GDM1 (cell line): Measurements from ENCODE around the gene CMTM7.

ENCODE experiments used
- DNase-seq: peaks from one replicate; lab custom pipeline; 2025; lab: John Stamatoyannopoulos, UW

CMTM7 gene

DNA sequence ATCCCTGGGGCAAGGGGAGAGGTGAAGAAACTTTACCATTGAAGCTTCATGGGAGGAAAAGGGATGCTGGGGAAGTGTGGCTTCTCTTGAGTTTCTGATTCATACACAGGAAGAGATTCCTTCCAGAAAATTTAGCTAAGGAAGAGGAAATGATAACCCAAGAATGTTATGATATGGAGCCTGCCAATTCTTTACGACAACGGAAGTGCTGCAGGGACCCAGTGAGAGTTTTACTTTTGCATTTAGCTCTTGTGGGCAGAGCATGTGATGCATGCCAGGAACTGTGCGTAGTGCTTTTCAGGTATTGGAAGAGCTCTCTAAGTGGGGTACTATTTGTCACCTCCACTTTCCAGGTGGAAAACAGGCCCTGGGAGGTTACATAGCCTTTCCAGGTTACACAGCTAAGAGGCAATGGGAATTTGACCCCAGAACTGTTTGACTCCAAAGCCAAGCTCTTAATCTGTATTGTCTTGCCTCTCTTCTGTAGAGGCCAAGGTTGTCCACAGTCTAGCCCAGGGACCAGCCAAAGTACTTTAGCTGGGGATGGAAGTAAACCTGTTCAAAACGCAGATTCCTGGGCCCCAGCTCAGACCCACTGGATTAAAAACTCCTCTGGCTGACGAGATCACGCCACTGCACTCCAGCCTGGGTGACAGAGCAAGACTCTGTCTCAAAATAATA, 23.0 kb downstream of the CMTM7 start:
- no peak for DNase-seq

DNA sequence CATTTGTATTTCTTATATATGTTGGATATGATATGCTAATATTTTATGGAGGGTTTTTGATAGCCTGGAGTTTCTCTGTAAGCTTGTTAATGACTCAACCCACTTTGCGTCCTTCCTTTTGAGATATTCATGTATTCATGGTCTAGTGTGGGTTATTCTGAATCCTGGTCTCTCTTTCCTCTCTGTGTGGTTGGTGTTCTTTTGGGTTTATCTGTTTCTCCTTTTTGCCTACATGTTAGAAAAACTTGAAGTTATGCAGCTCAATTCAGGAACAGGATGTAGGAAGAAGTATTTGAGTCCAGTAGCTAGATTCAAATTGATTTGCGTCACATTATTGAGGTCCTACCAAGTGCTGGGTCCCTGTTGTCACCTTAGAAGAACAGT, 28.1 kb downstream of the CMTM7 start:
- DNase-seq: peak; percentile 47

DNA sequence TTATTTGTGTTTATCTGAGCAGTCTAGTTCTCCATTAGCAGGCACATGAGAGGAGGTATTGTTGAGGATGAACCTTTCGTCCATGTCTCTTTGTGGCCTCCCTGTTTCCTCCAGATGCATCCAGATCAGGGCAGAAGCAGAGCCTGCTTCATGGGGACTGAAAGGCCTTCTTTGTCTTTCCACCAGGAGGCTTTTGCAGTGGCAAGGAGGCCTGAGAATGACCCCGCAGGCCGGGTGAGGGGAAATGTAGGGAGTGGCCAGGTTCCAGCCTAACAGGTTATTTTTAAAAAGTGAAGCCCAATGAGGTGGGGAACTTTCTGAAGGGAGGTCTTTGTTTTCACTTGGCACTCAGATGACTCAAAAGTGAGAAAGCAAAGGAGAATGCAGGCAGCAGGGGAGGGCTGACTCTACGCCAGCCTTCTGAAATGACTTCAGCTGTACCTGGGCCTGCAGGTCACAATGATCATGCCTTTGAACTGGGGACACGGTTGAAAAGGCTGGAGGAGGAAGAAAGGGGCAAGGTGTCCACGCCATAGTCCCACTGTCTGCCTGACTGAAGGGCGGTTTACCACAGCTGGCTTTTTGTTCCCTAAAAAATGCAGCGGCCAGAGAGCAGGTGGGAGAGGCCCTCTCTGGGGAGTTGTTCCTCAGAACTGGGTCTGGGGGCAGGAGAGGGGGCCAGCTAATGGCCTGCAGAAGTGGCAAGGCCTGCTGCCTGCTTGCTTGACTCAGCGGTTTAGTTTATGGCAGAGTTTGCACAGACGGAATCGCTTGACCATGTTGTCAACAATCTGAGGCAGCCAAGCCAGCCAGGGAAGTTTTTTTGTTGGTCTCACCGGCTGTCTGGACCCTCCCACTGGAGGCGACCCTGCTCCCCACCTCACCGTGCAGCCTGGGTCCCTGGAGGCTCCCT, 28.7 kb downstream of the CMTM7 start:
- DNase-seq: peak; percentile 63

DNA sequence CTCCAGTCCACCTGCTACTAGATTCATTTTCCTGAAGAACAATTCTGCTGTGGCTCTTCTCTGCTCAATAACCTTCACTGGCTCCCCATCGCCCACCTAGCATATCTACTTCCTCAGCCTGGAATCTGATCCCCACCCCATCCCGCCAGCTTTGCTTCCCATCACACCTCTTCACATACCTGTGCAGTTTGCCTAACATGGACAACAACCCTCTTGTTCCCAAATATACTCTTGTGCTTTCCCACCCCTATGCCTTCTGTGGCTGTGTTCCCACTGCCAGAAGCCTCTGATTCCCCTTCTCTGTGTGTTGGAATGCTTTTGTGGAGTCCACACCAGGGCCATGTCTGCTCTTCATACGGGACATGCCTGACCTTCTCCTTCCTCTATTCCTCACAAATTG, 29.5 kb downstream of the CMTM7 start:
- DNase-seq: no peak

DNA sequence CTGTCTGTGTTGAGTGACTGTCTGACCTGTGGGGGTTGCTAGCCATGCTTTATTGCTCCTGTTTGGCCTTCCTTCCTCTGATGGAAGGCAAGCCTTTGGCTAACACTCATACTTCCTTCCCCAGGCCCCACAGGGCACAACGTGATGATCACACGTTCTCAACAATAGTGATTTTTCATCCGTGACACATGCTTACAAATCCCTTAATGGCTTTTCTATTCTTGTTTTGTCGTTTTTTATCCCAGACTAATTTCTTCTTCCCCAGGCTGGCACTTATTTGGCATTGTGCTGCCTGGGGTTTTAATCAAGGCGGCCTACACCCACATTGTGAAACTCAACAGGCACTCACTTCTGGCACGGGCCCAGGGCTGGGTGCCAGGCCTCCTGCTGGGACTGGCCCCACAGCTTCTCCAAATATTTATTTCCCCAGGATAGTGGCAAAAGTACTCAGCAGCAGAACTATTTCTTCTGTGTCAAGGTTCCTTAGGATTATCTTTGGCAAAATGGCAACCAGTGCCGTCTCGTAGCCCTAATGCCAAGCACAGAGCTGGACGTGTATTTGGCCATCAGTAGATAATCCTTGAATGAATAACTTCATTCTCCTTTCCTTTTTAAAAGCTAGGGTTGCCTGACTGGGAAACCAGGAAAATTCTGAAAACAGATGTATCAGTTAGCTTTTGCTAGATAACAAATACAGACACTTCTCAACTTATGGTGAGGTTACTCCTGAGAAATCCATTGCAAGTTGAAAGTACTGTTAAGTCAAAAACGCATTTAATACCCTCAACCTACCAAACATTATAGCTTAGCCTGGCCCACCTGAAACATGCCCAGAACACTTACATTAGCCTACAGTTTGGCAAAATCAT, 30.6 kb downstream of the CMTM7 start:
- no peak for DNase-seq

DNA sequence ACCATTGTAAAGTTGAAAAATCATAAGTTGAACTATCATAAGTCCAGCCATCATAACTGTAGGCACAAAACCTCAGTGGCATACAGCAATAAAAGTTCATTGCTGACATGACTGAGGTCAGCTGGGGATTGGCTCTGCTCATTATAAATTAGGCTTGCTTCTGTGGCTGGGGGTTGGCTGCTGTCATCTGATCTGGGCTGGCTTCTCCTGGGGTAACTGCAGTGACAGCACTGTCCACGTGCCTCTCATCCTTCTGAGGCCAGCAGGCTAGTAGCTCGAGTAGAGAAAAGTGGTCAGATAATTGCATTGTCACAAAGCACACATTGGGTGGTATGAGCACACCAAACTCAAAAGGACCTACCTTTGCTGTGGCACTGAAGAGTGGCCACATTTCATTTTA, 31.3 kb downstream of the CMTM7 start:
- DNase-seq: no peak

DNA sequence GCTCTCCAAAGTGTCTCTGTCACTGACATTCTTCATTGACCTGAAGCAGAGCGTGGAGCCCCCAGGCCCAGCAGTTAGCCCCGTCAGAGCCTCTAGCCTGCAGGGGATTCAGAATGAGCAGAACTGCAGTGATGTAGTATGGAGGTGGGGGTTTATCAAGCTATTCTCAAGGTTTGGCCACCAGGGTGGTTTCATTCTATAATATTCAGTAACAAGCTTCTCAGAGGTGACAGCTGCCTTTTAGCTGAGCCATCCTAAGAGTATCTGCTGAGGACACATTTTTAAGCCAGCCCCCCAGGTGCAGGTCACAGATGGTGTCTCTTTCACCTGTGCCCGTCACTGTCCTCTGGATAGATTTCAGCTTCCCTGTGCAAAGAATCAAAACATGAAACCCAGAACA, 31.9 kb downstream of the CMTM7 start:
- no peak for DNase-seq

DNA sequence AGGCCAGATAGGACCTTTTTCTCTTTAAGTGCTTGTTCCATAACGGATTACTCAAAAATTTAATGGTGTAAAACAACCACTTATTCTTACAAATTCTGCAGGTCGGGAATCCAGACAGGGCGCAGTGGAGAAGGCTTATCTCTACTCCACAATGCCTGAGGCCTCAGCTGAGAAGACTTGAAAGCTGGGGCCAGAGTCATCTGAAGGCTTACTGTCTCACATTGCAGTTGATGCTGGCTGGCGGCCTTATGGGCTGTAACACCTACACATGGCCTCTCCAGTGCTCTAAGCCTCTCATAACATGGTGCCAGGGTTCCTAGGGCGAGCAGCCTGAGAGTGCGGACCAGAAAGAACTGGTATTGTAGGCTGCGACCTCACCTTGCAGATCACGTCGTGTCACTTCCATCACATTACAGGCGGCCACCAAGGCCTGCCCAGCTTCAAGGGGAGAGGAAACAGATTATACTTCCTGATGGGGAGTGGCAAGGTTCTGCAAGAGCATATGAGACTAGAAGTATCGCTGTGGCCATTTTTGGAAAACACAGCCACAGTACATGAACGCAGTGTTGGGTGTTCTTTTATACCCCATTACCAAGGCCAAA, 32.4 kb downstream of the CMTM7 start:
- DNase-seq: peak; percentile 55

DNA sequence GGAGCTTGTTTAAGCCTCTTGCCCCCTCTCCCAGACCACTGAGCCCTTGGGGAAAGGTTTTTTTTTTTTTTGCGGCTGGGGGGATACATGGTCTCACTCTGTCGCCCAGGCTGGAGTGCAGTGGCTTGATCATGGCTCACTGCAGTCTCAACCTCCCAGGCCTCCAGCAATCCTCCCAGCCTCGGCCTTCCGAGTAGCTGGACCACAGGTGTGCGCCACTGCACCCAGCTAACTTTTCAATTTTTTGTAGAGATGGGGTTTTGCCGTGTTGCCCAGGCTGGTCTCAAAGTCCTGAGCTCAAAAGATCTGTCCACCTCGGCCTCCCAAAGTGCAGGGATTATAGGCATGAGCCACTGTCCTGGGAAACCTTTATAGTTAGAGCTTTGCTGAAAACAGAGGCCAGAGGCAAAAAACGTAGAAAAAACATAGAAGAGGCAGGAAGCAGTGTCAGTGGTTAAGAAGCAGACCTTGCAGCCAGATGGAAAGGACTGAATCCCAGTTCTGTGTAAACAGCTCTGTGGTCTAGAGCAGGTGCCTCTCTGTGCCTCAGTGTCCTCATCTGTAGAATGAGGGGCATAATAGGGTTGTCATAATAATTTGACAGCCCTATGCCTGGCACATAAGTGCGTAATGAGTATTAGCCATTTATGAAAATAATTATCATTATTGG, 33.1 kb downstream of the CMTM7 start:
- no peak for DNase-seq

DNA sequence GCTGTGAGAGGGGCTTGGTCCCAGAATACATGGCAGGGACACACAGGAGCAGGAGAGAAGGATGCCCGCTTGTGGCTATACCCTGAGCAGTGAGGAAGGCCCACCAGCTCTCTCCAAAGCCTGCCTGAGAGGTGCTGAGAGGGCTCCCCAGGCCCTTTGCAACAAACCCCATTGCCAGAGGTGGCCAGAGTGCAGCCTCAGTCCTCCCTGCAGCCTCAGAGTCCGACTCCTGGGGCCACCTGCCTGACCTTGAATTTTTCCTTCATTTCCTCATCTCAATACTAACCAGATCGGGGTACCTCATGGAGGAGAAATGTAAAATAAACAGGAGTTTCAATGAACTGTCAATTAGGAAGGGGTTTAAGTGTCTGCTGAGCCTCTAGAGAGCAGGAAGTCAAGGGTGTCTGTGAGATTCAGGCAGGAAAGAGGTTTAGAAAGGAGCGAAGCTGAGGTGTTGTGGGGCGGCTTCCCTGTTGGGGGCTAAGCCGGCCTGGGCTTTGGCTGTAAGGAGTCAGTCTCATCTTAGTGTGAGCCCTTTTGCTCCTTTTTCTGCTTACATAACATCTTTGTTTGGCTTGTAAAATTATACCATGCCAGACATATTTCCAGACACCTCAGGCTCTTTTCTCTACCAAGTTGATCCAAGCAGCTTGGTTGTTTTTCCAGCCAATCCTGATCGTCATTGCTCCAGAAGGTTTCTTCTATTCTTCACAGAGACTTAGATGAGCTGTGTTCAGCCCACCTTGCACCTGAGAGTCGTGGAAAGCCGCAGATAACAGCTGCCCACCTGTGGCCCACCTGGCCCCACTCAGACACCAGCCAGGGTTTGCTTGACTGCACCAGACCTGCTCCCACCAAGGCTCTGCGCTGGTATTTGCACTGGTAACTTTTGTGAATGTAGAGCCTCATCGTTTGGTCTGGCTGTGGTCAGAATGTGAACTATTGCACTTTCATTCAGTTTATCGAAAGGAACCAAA, 36.7 kb downstream of the CMTM7 start:
- DNase-seq: peak; percentile 36

DNA sequence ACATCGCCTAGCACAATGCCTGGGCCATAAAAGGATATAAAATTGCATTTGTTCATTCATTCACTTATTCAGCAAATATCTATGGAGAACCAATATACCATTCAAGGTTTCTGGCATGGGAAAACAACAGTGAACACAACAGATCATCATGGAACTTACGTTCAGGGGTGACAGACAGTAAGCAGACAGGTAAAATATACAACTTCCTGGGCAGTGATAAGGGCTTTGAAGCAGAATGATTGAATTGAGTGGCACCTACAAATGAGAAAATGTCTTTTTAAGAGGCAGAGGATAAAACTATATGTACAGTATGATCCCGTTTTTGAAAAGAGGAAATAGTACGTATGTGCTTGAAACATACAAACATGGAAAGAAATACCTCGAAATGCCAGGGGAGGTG, 39.2 kb downstream of the CMTM7 start:
- DNase-seq: no peak

DNA sequence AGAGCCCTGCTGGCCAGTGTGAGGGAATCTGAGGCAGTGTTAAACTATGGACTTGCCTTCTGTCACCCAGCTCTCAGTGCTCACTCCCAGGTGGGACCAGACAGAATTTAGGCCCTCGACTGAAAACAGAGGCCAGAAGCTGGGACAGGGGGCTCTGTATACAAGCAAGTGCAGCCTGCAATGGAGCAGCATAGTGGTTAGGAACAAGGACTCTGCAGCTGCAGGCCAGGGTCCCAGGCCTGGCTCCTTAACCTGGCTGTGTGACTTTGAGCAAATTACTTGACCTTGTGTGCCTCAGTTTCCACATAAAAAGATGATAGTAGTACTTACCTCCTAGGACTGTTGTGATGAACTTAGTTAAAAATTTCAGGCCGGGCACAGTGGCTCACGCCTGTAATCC, 39.8 kb downstream of the CMTM7 start:
- DNase-seq: no peak

DNA sequence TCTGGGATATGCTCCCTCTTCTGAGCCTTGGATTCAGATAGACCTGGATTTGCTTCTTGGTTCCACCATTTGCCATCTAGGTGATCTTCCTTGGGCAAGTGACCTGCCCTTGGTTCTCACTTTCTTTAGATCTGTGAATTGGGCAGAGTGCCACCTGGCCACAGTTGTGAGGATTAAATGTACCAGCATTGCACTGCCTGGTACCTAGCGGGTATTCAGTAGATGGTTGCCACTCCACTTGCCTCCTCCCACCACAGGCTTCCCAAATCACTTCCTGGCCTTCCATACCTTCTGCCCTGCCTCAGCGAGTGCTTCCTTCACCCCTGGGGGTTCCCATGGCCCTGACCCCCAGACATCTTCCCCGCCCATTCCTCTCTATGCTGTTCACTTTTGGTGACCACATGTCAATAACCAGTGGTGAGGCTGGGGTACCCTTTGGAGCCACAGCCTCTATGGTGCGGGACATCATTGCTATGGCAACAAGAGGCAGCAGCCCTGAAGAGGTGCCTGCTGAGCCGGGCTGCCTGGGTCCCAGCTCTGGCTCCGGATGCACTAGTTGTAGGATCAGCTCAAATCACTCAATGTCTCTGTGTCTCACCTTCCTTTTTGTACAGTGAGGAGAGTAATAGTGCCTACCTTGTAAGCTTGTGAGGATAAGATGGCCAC, 40.5 kb downstream of the CMTM7 start:
- DNase-seq: no peak

DNA sequence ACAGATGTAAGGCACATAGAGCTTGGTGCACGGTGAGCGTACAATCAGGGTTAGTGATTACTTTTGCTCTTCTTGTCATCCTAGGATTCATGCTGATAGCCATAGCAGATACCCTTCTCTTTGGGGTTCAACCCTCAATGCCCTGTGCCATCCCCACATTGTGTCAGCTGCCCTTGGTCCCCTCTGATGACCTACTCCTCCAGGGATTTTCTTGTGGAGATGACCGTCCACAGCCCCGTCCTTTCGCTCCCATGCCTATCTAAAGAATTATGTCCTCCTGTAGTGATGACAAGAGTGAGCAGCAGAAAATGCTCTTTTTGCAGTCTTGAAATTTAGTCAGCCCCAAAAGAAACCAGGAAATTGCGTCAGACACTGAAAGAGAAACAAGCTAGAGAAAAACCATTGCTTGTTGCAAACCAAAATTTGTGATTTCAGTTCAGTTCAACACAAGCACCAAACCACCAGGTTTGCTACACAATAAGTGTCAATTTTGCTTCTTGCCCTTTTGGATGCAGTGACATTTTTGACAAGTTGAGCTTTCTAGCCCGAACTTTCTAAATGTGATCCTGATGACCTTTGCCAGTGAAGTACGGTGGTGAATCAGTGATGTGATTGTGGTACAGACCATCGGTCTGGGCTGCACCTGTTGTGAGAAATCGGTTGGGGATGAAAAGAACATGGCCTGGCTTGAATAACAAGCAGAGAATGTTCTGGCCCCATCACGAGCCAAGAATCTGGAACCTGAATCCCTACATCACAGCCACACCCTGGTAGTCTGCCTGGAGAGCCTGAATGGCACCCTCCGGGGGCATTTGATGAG, 41.3 kb downstream of the CMTM7 start:
- no peak for DNase-seq

DNA sequence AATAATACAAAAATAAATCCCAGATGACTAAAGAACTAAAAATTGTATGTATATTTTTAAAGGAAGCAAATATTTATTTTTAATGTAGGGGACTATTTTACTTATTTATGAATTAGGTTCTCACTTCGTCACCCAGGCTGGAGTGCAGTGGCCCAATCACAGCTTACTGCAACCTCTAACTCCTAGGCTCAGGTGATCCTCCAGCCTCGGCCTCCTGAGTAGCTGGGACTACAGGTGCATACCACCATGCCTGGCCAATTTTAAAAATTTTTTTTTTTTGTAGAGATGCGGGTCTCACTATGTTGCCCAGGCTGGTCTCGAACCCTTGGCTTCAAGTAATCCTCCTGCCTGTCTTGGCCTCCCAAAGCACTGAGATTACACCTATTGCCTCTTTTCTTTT, 42.6 kb downstream of the CMTM7 start:
- no peak for DNase-seq

DNA sequence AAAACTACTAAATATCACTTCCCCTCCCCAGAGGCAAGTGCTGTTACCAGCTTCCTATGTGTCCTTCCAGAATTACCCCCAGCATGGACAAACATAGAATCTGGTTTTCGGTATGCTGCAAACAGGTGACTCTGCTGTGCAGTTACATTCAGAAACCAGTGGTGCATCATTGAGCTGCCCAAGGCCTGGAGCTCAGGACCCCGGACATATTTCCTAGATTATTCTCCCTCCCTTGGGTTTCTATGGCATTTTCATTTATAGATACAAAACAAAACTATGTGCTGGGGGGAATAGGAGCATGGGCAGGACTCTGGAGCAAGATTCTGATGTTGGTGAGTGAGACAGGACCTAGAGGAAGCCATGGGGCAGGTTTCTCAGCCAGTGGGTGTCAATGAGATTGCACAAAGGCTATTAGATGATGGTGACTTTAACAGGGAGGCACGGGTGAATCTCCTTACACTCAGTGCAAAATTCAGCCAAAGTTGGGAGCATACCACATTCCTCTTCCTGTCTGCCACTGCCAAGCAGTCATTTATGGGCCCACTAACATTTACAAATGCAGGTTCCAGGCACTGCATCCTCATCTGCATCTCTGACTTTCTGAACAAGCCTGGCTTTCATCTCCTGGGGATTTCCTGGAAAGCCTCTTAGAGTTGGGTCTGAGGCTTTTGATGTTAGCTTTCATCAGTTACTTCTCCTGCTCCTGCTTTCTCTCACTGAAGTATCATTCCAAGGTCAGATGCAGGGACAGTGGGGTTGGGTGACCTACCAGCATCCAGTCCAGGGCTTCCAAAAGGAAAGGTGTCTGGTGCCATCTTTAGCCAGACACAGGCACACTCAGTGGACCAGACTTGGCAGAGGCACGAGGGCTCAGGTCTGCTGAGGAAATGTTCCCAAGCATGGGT, 44.5 kb downstream of the CMTM7 start:
- no peak for DNase-seq

DNA sequence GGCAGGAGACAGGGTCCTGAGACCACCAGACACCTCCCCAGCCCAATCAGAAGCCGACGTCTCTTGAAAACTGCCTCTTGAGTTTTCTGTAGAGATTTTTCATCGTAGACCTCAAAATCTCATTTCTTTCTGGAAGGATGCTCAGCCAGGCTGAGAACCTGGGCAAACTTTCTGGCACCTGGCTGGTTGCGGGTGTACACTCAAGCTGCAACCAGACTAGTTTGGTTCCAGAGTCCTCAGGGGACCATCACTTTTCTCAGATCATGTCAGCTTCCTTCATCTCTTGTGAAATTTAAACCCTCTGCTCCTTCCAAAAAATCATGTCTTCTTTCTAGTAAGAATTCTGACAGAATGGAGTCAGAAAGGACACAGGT, 45.1 kb downstream of the CMTM7 start:
- DNase-seq: no peak

DNA sequence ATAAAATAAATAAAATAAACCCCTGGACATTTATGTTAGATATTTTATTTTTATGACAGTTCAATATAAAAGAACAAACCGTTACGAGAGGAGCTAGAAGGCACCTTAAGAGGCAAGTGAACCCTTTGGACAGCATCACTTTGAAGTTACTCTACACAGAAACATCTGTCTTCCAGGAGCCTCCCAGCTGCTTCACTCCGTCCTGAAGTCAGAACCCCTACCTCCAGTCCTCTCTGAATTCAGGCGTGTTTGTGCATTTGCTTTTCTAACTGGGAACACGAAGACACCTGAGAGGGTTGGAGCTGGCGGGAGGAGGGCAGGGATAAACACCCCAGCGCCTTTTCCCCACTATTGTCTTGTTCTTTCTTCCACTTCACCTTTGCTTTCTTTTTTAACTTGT, 46.2 kb downstream of the CMTM7 start:
- DNase-seq: no peak
